Right atrium auricular region (tissue), 2 donors: ENCODE results near the gene BEGAIN. TPM values are rescaled to one million over a fixed set of nuclear protein-coding genes. Genes with fewer than 3 reads are reported as not detected.

Experiments used
- DNase-seq: peaks from one replicate; pipeline ENCODE4 v3.0.0-alpha.2; 2019; ENCODE audit warnings: low spot score
- H3K27ac ChIP-seq, 2 donors: fragments of 200-600 bp; sonication (generic); 1 replicate in 1 of 2; 2 replicates in 1 of 2; pipeline ENCODE4 v1.5.1; 2016 to 2019
- H3K27me3 ChIP-seq, 2 donors: fragments of 200-600 bp; sonication (generic); one replicate each; pipeline versions ENCODE4 v1.5.1 to v1.6.0; 2017 to 2019
- H3K36me3 ChIP-seq: fragments of 200-600 bp; sonication (generic); one replicate; pipeline ENCODE4 v1.5.1; 2016
- H3K4me1 ChIP-seq, 2 donors: fragments of 200-600 bp; sonication (generic); one replicate each; pipeline versions ENCODE4 v1.5.1 to v1.6.0; 2017 to 2019
- H3K4me3 ChIP-seq, 2 donors: fragments of 200-600 bp; sonication (generic); 1 replicate in 1 of 2; 2 replicates in 1 of 2; pipeline ENCODE4 v1.5.1; 2017 to 2019; ENCODE audit warnings: mild to moderate bottlenecking in 1 of 2, moderate library complexity in 1 of 2
- H3K9me3 ChIP-seq, 2 donors: fragments of 200-600 bp; sonication (generic); one replicate each; pipeline ENCODE4 v1.5.1; 2019
- total RNA-seq, 2 donors: library from RNA; depleted of rRNA; stranded (reverse); fragments of >200 nt; gene quantifications; one replicate each; pipeline ENCODE4 v1.1.0, GENCODE V29; 2016
- TF ChIP-seq, protein P1 (sequence below), 2 donors: fragments of 200-600 bp; sonication (generic); IDR thresholded peaks; one replicate each; pipeline ENCODE4 v1.5.1; 2019; ENCODE audit warnings: antibody characterized with exemption in 2 of 2

Gene BEGAIN
- total RNA-seq, 2 donors from 2014 or later, result 0.93 to 5.7 TPM

DNA sequence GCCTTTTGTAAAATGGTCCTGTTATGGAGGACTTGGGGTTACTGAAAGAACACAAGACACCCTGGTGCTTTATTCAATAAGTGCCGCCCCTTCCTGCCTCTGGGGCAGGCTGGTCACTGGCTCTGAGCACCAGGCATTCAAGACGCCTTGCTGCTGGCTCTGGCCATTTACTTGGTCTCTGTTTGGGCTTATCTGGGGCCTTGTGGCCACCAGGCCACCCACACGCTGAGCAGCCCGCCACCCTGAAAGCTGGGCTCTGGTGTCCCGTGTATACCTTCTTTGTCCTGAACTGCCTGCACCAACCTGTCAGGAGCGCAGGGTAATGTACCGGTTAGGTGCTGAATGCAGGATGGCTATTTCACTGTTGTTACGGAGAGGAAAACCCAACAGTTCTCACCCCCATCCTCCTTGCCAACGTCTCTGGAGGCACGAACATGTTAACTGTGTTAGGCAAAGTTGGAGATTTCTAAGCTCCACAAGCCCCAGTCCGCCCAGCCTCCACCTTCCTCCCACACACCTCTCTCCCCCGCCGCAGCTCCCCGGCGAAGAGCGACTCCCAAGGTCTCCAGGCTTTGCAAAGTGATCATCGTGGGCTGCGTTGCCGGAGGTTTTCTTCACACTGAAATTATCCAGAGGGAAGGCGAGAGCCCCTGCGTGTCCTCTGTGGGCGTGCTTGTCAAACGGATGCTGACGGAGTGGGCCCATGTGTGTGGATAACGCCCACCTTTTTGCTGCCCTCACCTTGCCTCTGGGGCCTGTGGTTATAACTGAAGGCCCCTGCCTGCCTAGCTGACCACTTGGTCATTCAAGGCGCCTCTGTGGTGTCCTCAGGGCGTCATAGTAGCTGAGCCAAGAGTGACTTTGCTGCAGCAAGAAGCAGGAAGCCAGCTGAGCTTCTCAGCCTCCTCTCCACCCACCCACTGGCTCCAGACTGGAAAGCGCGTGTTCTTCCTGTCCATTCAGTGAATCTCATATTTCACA lies 18.8 kb upstream of the BEGAIN start:
- Histone ChIP-seq H3K9me3 (peaks cover 0 to 14% of the 10 kb centered on the region in 2 donors), H3K36me3 (no peaks in the 10 kb centered on the region), H3K27me3 (no peaks in the 10 kb centered on the region), H3K27ac (no peak overlapping the region), H3K4me1 (no peaks in the 10 kb centered on the region), H3K4me3 (no peak overlapping the region)
- no peak for DNase-seq
- TF ChIP-seq, protein P1, sequence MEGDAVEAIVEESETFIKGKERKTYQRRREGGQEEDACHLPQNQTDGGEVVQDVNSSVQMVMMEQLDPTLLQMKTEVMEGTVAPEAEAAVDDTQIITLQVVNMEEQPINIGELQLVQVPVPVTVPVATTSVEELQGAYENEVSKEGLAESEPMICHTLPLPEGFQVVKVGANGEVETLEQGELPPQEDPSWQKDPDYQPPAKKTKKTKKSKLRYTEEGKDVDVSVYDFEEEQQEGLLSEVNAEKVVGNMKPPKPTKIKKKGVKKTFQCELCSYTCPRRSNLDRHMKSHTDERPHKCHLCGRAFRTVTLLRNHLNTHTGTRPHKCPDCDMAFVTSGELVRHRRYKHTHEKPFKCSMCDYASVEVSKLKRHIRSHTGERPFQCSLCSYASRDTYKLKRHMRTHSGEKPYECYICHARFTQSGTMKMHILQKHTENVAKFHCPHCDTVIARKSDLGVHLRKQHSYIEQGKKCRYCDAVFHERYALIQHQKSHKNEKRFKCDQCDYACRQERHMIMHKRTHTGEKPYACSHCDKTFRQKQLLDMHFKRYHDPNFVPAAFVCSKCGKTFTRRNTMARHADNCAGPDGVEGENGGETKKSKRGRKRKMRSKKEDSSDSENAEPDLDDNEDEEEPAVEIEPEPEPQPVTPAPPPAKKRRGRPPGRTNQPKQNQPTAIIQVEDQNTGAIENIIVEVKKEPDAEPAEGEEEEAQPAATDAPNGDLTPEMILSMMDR (IDR thresholded peaks at IDR 0.05), result no peak

DNA sequence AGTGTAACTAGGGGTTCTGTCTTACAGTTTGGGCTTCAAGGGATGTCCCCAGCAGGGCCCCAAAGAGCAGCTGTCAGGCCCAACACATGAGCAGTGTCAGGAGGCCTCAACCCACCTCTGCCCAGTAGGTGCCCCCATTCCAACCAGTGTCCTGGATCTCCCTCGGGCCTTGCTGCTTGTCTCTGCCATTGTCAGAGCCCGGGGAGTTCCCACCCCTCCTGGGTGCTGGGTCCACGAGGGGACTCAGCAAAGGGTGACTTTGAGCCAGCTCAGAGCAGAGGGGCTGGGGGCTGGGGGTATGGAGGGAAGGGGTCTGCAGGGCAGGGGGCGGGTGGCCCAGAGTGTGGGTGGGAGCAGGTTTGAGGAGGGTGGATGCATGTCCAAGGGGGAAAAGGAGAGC lies 18.0 kb upstream of the BEGAIN start:
- H3K27me3 ChIP-seq, result no peaks in the 10 kb centered on the region
- no peak overlapping the region for H3K4me3 ChIP-seq
- TF ChIP-seq, protein P1 (IDR thresholded peaks at IDR 0.05), result no peak
- H3K4me1 ChIP-seq, result no peaks in the 10 kb centered on the region
- no peaks in the 10 kb centered on the region for H3K36me3 ChIP-seq
- H3K9me3 ChIP-seq, result peaks cover 0 to 14% of the 10 kb centered on the region in 2 donors
- DNase-seq, result no peak
- no peak overlapping the region for H3K27ac ChIP-seq

DNA sequence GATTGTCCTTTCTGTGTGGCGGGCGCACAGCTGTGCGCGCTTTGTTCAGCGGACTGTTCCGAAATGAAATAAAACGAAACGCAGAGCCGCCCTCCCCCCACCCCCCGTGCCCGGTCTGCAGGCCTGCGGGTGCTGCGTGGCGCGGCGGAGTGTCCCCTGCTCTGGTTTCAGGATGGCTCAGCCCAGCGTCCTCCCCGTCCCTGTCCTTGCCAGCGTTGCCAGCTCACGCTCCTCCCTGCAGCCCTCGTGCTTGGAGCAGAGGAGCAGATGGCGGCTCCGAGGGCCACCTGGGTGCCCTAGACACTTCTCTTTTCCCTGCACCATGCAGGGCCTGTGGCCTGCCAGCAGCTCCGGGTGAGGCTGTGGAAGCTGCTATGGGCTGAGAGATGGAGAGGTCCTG lies 17.5 kb upstream of the BEGAIN start:
- peaks cover 0 to 14% of the 10 kb centered on the region in 2 donors for H3K9me3 ChIP-seq
- TF ChIP-seq, protein P1 (IDR thresholded peaks at IDR 0.05), result no peak
- H3K4me3 ChIP-seq, result no peak overlapping the region
- H3K4me1 ChIP-seq, result no peaks in the 10 kb centered on the region
- no peaks in the 10 kb centered on the region for H3K27me3 ChIP-seq
- H3K27ac ChIP-seq, result no peak overlapping the region
- DNase-seq, result no peak
- no peaks in the 10 kb centered on the region for H3K36me3 ChIP-seq

DNA sequence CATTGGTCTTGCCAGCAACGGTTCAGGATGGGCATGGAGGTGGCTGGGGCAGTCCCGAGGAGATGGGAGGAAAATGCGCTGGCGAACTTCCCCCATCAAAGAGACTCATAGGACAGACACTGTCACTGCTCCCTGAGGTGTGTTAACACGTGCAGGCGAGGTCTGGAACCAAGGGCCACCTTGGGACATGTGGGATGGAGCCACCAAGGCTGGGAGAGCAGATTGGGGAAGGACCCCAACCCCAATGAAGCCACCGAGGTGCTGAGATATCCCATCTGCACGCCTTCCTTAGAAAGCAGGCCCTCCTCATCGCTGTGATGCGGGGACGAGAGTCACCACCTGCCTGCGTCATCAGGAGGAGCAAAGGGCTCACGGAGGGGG lies 16.9 kb upstream of the BEGAIN start:
- H3K4me1 ChIP-seq, result no peaks in the 10 kb centered on the region
- DNase-seq, result no peak
- no peak overlapping the region for H3K27ac ChIP-seq
- no peaks in the 10 kb centered on the region for H3K27me3 ChIP-seq
- TF ChIP-seq, protein P1 (IDR thresholded peaks at IDR 0.05), result no peak
- no peaks in the 10 kb centered on the region for H3K36me3 ChIP-seq
- peaks cover 0 to 14% of the 10 kb centered on the region in 2 donors for H3K9me3 ChIP-seq
- no peak overlapping the region for H3K4me3 ChIP-seq

DNA sequence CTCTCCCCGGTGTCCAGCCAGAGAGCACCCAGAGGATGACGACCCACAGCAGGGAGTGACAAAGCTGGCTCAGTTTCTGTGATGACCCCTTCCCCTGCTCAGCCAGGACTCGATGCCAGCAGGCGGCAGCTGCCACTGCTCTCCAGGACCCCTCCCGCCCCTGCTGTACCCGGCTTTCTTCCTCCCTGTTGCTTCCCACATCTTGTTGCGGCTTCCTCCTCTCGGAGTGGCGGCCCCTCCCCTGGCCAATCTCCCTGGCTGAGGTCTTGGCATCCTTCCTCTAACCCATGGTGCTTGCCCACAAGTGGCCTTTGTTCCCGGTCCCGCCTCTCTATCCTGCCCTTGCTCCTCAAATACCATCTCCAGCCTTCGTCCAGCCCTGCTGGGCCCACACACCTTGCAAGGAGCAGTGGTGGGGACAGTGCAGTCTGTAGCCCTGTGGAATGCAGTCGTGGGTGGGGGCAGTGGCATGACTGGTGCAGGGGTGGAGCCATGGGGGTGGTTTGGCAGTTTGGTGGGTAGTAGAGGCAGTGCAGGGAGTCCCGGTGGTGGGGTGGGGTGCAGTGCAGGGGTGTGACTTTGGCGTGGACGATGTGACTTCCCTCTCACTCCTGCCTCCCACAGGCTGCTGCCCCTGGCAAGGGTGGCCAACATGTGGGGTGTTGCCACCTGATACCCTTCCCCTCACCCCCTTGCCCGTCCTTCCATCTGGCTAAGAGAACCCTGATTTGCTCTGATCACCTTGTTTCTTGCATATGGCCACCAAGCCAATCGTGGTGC lies 16.3 kb upstream of the BEGAIN start:
- peaks cover 0 to 14% of the 10 kb centered on the region in 2 donors for H3K9me3 ChIP-seq
- DNase-seq, result no peak
- H3K4me1 ChIP-seq, result no peaks in the 10 kb centered on the region
- TF ChIP-seq, protein P1 (IDR thresholded peaks at IDR 0.05), result no peak
- no peak overlapping the region for H3K4me3 ChIP-seq
- no peak overlapping the region for H3K27ac ChIP-seq
- no peaks in the 10 kb centered on the region for H3K27me3 ChIP-seq
- H3K36me3 ChIP-seq, result no peaks in the 10 kb centered on the region
